Measurements from ENCODE around the gene STAT3. TPM values are rescaled to one million over a fixed set of nuclear protein-coding genes. Genes with fewer than 3 reads are reported as not detected.

STAT3 gene
- total and polyA plus RNA-seq, 2 of the 13 experiments (the other 11 are each of a cell fraction or from before 2014, with no cell fraction given), result 61.8 to 62.4 TPM

- TF ChIP-seq ZNF691 (CRISPR knock-in tag; IDR thresholded peaks at IDR 0.05; ENCODE audit: borderline replicate concordance, low read depth) (peak; percentile 82), ZNF44 (CRISPR knock-in tag; IDR thresholded peaks at IDR 0.05) (peak; percentile 95; the same call in 1 of the 2 replicates), GABPB1 (CRISPR knock-in tag; IDR thresholded peaks at IDR 0.05) (peak; percentile 90), ZNF703 (CRISPR knock-in tag; IDR thresholded peaks at IDR 0.05; ENCODE audit: borderline replicate concordance) (peak; percentile 10; the same call in 1 of the 2 replicates), RFXAP (CRISPR knock-in tag; IDR thresholded peaks at IDR 0.05; ENCODE audit: borderline replicate concordance) (peak; percentile 97), GTF3A (CRISPR knock-in tag; conservative IDR thresholded peaks at IDR 0.05) (no peak; the same call in 1 of the 2 replicates), MIER3 (CRISPR knock-in tag; IDR thresholded peaks at IDR 0.05; ENCODE audit: borderline replicate concordance) (peak; percentile 100), MLXIP (CRISPR knock-in tag; IDR thresholded peaks at IDR 0.05; ENCODE audit: borderline replicate concordance) (peak; percentile 92), ZC3H13 (CRISPR knock-in tag; IDR thresholded peaks at IDR 0.05) (peak; percentile 27; the same call in 1 of the 2 replicates), DPF2 (CRISPR knock-in tag; IDR thresholded peaks at IDR 0.05; ENCODE audit: borderline replicate concordance, low read depth) (0 out of 2 replicates have a peak, but pooled peaks have one; percentile 65), PTBP1 (IDR thresholded peaks at IDR 0.05; ENCODE audit: low read depth, low read length, poor library complexity, severe bottlenecking) (peak; percentile 99), HOXA9 (CRISPR knock-in tag; IDR thresholded peaks at IDR 0.05; ENCODE audit: borderline replicate concordance) (no peak; the same call in none of the 2 replicates), NFATC3 (CRISPR knock-in tag; IDR thresholded peaks at IDR 0.05) (peak; percentile 99), ZBTB8A (CRISPR knock-in tag; IDR thresholded peaks at IDR 0.05; ENCODE audit: borderline replicate concordance, low read depth) (no peak), KLF12 (CRISPR knock-in tag; IDR thresholded peaks at IDR 0.05; ENCODE audit: borderline replicate concordance) (no peak; the same call in 1 of the 2 replicates), ZNF432 (CRISPR knock-in tag; IDR thresholded peaks at IDR 0.05; ENCODE audit: borderline replicate concordance) (no peak), MAFG (CRISPR knock-in tag; IDR thresholded peaks at IDR 0.05) (no peak), RARA (CRISPR knock-in tag; IDR thresholded peaks at IDR 0.05) (peak; percentile 88), POGK (CRISPR knock-in tag; conservative IDR thresholded peaks at IDR 0.05) (peak; percentile 100), ATM (IDR thresholded peaks at IDR 0.05; ENCODE audit: borderline replicate concordance) (no peak), ZNF17 (CRISPR knock-in tag; IDR thresholded peaks at IDR 0.05) (no peak), NFYB (CRISPR knock-in tag; IDR thresholded peaks at IDR 0.05) (peak; percentile 98), ZNF580 (CRISPR knock-in tag; IDR thresholded peaks at IDR 0.05; ENCODE audit: borderline replicate concordance, low read depth) (peak; percentile 100), HOXA5 (CRISPR knock-in tag; IDR thresholded peaks at IDR 0.05) (peak; percentile 99)
These were observed at the start of gene STAT3 (continued) for GRCh38 chr17:42388381-42389134.
